WTC11 (cell line): ENCODE measurements around the gene PBX4. TPM values are rescaled to one million over a fixed set of nuclear protein-coding genes. Genes with fewer than 3 reads are reported as not detected.

Experiments
- ATAC-seq: fragments of 200-7000 bp; cut with Tn5 transposase; 2 replicates; pipeline ENCODE4 v1.10.0; 2021; ENCODE audit warnings: mild to moderate bottlenecking, moderate library complexity
- CTCF ChIA-PET: fragments of 300-600 bp; sonication (Branson Sonifier 250); formaldehyde crosslinking; loops from one replicate; lab custom pipeline; 2021; ENCODE audit warnings: antibody characterized with exemption; lab: Charles Lee
- POLR2A ChIA-PET: fragments of 350-600 bp; sonication (Branson Sonifier 250); formaldehyde crosslinking; loops from one replicate; lab custom pipeline; 2021; ENCODE audit warnings: antibody characterized with exemption; lab: Charles Lee
- DNase-seq: peaks from one replicate; pipeline ENCODE4 v3.0.0; 2021; ENCODE audit warnings: low spot score
- H3K27ac Mint-ChIP-seq: 2 replicates; pipeline ENCODE4 v1.8.0; 2021; ENCODE audit warnings: mixed read lengths
- H3K27me3 Mint-ChIP-seq: 2 replicates; pipeline ENCODE4 v1.8.0; 2021; ENCODE audit warnings: low read depth, mild to moderate bottlenecking, moderate library complexity, mixed read lengths
- H3K36me3 Mint-ChIP-seq: 2 replicates; pipeline ENCODE4 v1.8.0; 2021; ENCODE audit warnings: mixed read lengths
- H3K4me1 Mint-ChIP-seq: 2 replicates; pipeline ENCODE4 v1.8.0; 2022; ENCODE audit warnings: mixed read lengths
- H3K4me3 Mint-ChIP-seq: 2 replicates; pipeline ENCODE4 v1.8.0; 2021; ENCODE audit warnings: mild to moderate bottlenecking, moderate library complexity, mixed read lengths
- H3K9me3 Mint-ChIP-seq: 2 replicates; pipeline ENCODE4 v1.8.0; 2021; ENCODE audit warnings: mixed read lengths
- AFF4 ChIP-seq: sonication (generic); formaldehyde crosslinking; IDR thresholded peaks from 2 replicates; pipeline ENCODE4 v1.8.1; 2023; ENCODE audit warnings: mild to moderate bottlenecking, missing genetic modification reagents, borderline replicate concordance
- AR ChIP-seq: fragments of 250-450 bp; sonication (Bioruptor Pico); IDR thresholded peaks from 2 replicates; pipeline ENCODE4 v1.9.0; 2021; ENCODE audit warnings: mild to moderate bottlenecking
- ATF3 ChIP-seq: sonication (generic); formaldehyde crosslinking; conservative IDR thresholded peaks from 2 replicates; pipeline ENCODE4 v1.8.1; 2022; ENCODE audit warnings: mild to moderate bottlenecking, missing genetic modification reagents
- CTCF ChIP-seq: fragments of 200-600 bp; IDR thresholded peaks from 2 replicates; pipeline ENCODE4 v1.8.0; 2022; ENCODE audit warnings: antibody characterized with exemption
- ELF4 ChIP-seq: sonication (generic); formaldehyde crosslinking; IDR thresholded peaks from 2 replicates; pipeline ENCODE4 v1.8.1; 2022; ENCODE audit warnings: low read depth, mild to moderate bottlenecking, moderate library complexity, missing genetic modification reagents
- ETV6 ChIP-seq: sonication (generic); formaldehyde crosslinking; IDR thresholded peaks from 2 replicates; pipeline ENCODE4 v1.8.1; 2022; ENCODE audit warnings: mild to moderate bottlenecking, missing genetic modification reagents
- GABPB1 ChIP-seq: sonication (generic); formaldehyde crosslinking; IDR thresholded peaks from 2 replicates; pipeline ENCODE4 v1.8.1; 2023; ENCODE audit warnings: mild to moderate bottlenecking, missing genetic modification reagents
- HMGA2 ChIP-seq: fragments of 250-450 bp; sonication (Bioruptor Pico); IDR thresholded peaks from 2 replicates; pipeline ENCODE4 v1.4.0; 2021; ENCODE audit warnings: mild to moderate bottlenecking, moderate library complexity
- MAX ChIP-seq: sonication (generic); formaldehyde crosslinking; IDR thresholded peaks from 2 replicates; pipeline ENCODE4 v1.8.0; 2022; ENCODE audit warnings: mild to moderate bottlenecking, missing genetic modification reagents
- NFATC4 ChIP-seq: fragments of 250-450 bp; sonication (Bioruptor Pico); IDR thresholded peaks from 2 replicates; pipeline ENCODE4 v1.9.0; 2021; ENCODE audit warnings: mild to moderate bottlenecking
- NFYB ChIP-seq: sonication (generic); formaldehyde crosslinking; conservative IDR thresholded peaks from 2 replicates; pipeline ENCODE4 v1.8.0; 2022; ENCODE audit warnings: low read depth, missing genetic modification reagents
- NR3C1 ChIP-seq: sonication (generic); formaldehyde crosslinking; conservative IDR thresholded peaks from 2 replicates; pipeline ENCODE4 v1.8.1; 2023; ENCODE audit warnings: low read depth, mild to moderate bottlenecking, missing genetic modification reagents
- OVOL2 ChIP-seq: fragments of 250-450 bp; sonication (Bioruptor Pico); IDR thresholded peaks from 2 replicates; pipeline ENCODE4 v1.9.0; 2021; ENCODE audit warnings: mild to moderate bottlenecking, borderline replicate concordance
- ZNF232 ChIP-seq: sonication (generic); formaldehyde crosslinking; IDR thresholded peaks from 2 replicates; pipeline ENCODE4 v1.8.0; 2022; ENCODE audit warnings: mild to moderate bottlenecking, missing genetic modification reagents
- ZNF263 ChIP-seq: sonication (generic); formaldehyde crosslinking; IDR thresholded peaks from 2 replicates; pipeline ENCODE4 v1.8.1; 2022; ENCODE audit warnings: low read depth, mild to moderate bottlenecking, moderate library complexity, missing genetic modification reagents
- ZNF317 ChIP-seq: sonication (generic); formaldehyde crosslinking; IDR thresholded peaks from 2 replicates; pipeline ENCODE4 v1.8.1; 2023; ENCODE audit warnings: low read depth, mild to moderate bottlenecking, moderate library complexity, missing genetic modification reagents, borderline replicate concordance
- ZNF512 ChIP-seq: sonication (generic); formaldehyde crosslinking; IDR thresholded peaks from 2 replicates; pipeline ENCODE4 v1.8.1; 2022; ENCODE audit warnings: missing genetic modification reagents, borderline replicate concordance
- ZSCAN18 ChIP-seq: fragments of 250-450 bp; sonication (Bioruptor Pico); IDR thresholded peaks from 2 replicates; pipeline ENCODE4 v2.1.2; 2022; ENCODE audit warnings: mild to moderate bottlenecking, moderate library complexity
- total RNA-seq: library from RNA; stranded (reverse); gene quantifications from 3 replicates; pipeline ENCODE4 v1.2.3, GENCODE V29; 2021

PBX4 gene
- total RNA-seq, 1 experiment from 2014 or later: 3.2 TPM

GRCh38 chr19:19663256-19664120 is 45.0 kb upstream of the PBX4 start, which contains the start of gene ATP13A1 (continued):
- peak; percentile 83; the same call in 1 of the 2 replicates for TF ChIP-seq ETV6 (CRISPR knock-in tag)
- TF ChIP-seq AR (CRISPR knock-in tag): no peak
- no peak for TF ChIP-seq ZNF317

GRCh38 chr19:19662871-19663255 is 44.4 kb upstream of the PBX4 start:
- POLR2A ChIA-PET: no interaction called here
- ATAC-seq: no peak
- no peaks in the 10 kb centered on the region; the same call in 1 of the 2 replicates for H3K27me3 Mint-ChIP-seq

GRCh38 chr19:19662344-19662743 is 43.9 kb upstream of the PBX4 start:
- no peaks in the 10 kb centered on the region for H3K27me3 Mint-ChIP-seq
- H3K4me1 Mint-ChIP-seq: peaks cover 17% of the 10 kb centered on the region
- DNase-seq (no peak), ATAC-seq (no peak)
- POLR2A ChIA-PET: interaction anchor here (0.6 kb wide), 1 partner anchor 199 kb away, joined by 3 read pairs; no protein-coding TSS in a partner anchor
- no peaks in the 10 kb centered on the region for H3K9me3 Mint-ChIP-seq
- H3K27ac Mint-ChIP-seq: peak overlapping the region; percentile 87
- H3K4me3 Mint-ChIP-seq: peak overlapping the region; percentile 94
- peaks cover 25% of the 10 kb centered on the region for H3K36me3 Mint-ChIP-seq
- CTCF ChIA-PET: interaction anchor here (0.8 to 2.1 kb wide), 4 partner anchors 18 to 130 kb away, joined by 3 to 10 read pairs (median 5); partner anchors contain the start of gene GMIP
- no peak for TF ChIP-seq ZNF512
- TF ChIP-seq ATF3 (CRISPR knock-in tag): no peak
- TF ChIP-seq NR3C1 (CRISPR knock-in tag): no peak
- no peak for TF ChIP-seq NFATC4 (CRISPR knock-in tag)
- no peak for TF ChIP-seq CTCF
- TF ChIP-seq GABPB1 (CRISPR knock-in tag): no peak
- TF ChIP-seq ZNF263: no peak
- TF ChIP-seq HMGA2 (CRISPR knock-in tag): no peak
- no peak for TF ChIP-seq NFYB (CRISPR knock-in tag)
- no peak for TF ChIP-seq ELF4 (CRISPR knock-in tag)
- no peak for TF ChIP-seq OVOL2 (CRISPR knock-in tag)
- no peak for TF ChIP-seq AFF4 (CRISPR knock-in tag)
- TF ChIP-seq ETV6 (CRISPR knock-in tag): no peak

More at GRCh38 chr19:19662871-19663255, 44.4 kb upstream of the PBX4 start:
- peaks cover 21% of the 10 kb centered on the region for H3K36me3 Mint-ChIP-seq
- TF ChIP-seq ZNF232 (CRISPR knock-in tag) (0 out of 2 replicates have a peak, but pooled peaks have one; percentile 12), MAX (0 out of 2 replicates have a peak, but pooled peaks have one; percentile 8), ZSCAN18 (CRISPR knock-in tag) (no peak)
- CTCF ChIA-PET: interaction anchor here (1.4 to 2.1 kb wide), 2 partner anchors 19 to 131 kb away, joined by 6 to 10 read pairs; partner anchors contain the start of gene GMIP
- DNase-seq: no peak
- H3K9me3 Mint-ChIP-seq: no peaks in the 10 kb centered on the region
- peak overlapping the region; percentile 87 for H3K27ac Mint-ChIP-seq
- peak overlapping the region; percentile 94 for H3K4me3 Mint-ChIP-seq
- peaks cover 23% of the 10 kb centered on the region for H3K4me1 Mint-ChIP-seq
